H1 (cell line): ENCODE measurements around the gene TLCD2. TPM values are rescaled to one million over a fixed set of nuclear protein-coding genes. Genes with fewer than 3 reads are reported as not detected.

Experiments used
- BACH1 ChIP-seq: IDR thresholded peaks from 2 replicates; pipeline ENCODE4 v1.6.1; 2012; ENCODE audit warnings: low read length, improper control_type of control experiment
- BRCA1 ChIP-seq: IDR thresholded peaks from 2 replicates; pipeline ENCODE4 v1.6.1; 2012; ENCODE audit warnings: low read depth, low read length, improper control_type of control experiment
- CBX5 ChIP-seq: fragments of 300-800, 300-1000 bp; sonication (generic); IDR thresholded peaks from 2 replicates; pipeline ENCODE4 v1.7.1; 2016; ENCODE audit warnings: antibody characterized with exemption, low read length, low read depth
- EGR1 ChIP-seq: IDR thresholded peaks from 2 replicates; pipeline ENCODE4 v1.6.1; 2011; ENCODE audit warnings: low read depth, low read length, borderline replicate concordance
- GTF2F1 ChIP-seq: IDR thresholded peaks from 2 replicates; pipeline ENCODE4 v1.6.1; 2012; ENCODE audit warnings: low read depth, low read length, improper control_type of control experiment, borderline replicate concordance
- JUN ChIP-seq: IDR thresholded peaks from 2 replicates; pipeline ENCODE4 v1.6.1; 2011; ENCODE audit warnings: low read depth, mild to moderate bottlenecking, improper control_type of control experiment, low read length
- KDM4A ChIP-seq: IDR thresholded peaks from one replicate; pipeline ENCODE4 v1.7.1; 2012; ENCODE audit warnings: low read depth, mild to moderate bottlenecking, moderate library complexity, low read length, inconsistent platforms; ENCODE audit not compliant: severe bottlenecking
- SIX5 ChIP-seq: IDR thresholded peaks from 2 replicates; pipeline ENCODE4 v1.6.1; 2011; ENCODE audit warnings: mild to moderate bottlenecking, low read depth, low read length
- SP1 ChIP-seq: IDR thresholded peaks from 2 replicates; pipeline ENCODE4 v1.6.1; 2011; ENCODE audit warnings: low read depth, low read length
- polyA plus RNA-seq, 7 experiments: library from polyadenylated mRNA; depleted of rRNA in 3 of 7; stranded (reverse) in 5 of 7; unstranded in 2 of 7; fragments of >200 nt in 5 of 7; fragments of 200-250 nt in 2 of 7; gene quantifications; 1 replicate in 5 of 7; 2 replicates in 1 of 7; 4 replicates in 1 of 7; pipeline versions ENCODE4 v1.2.1 to v1.2.3, GENCODE V29; 2011 to 2013; ENCODE audit warnings: missing spikeins in 2 of 7, mixed read lengths in 2 of 7
- total RNA-seq: library from RNA; stranded (reverse); fragmentation: NEBNext Ultra II Directional; extraction: Animal tissue kit (Norgen Biotek cat#: 25700); gene quantifications from 2 replicates; pipeline ENCODE4 v1.2.1, GENCODE V29; 2021
- TF ChIP-seq, protein P1 (sequence below): fragments of 300-600 bp; sonication (generic); IDR thresholded peaks from 2 replicates; pipeline ENCODE4 v1.7.1; 2012; ENCODE audit warnings: low read length, moderate library complexity, mild to moderate bottlenecking, inconsistent platforms; ENCODE audit not compliant: insufficient replicate concordance

The TLCD2 gene
- total and polyA plus RNA-seq, 2 of the 8 experiments (the other 6 are each of a cell fraction or from before 2014, with no cell fraction given): 0.47 to 1.4 TPM

DNA sequence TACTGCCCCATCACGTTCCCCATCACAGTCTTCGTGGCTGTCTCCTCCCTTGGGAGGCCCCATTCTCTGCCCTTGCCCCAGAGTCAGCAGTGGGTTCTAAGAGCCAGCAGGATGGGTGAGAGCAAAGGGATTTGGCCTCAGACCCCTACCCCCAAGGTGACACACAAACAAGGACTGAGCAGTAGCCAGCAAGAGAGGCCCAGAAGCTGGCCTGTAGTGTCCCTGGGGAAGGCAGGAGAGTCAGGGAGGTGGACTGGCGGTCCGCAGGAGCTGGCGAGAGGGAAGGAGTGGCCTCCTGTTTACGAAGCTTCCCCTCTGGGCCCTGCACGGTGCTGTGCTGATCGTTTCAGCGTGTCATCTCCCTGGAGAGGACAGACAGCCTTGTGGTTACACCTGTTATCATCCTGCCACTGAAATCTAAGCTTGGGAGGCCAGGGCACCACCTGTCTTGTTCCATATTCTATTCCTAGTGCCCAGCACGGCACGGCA lies 22.7 kb upstream of the TLCD2 start (continued):
- TF ChIP-seq, protein P1, sequence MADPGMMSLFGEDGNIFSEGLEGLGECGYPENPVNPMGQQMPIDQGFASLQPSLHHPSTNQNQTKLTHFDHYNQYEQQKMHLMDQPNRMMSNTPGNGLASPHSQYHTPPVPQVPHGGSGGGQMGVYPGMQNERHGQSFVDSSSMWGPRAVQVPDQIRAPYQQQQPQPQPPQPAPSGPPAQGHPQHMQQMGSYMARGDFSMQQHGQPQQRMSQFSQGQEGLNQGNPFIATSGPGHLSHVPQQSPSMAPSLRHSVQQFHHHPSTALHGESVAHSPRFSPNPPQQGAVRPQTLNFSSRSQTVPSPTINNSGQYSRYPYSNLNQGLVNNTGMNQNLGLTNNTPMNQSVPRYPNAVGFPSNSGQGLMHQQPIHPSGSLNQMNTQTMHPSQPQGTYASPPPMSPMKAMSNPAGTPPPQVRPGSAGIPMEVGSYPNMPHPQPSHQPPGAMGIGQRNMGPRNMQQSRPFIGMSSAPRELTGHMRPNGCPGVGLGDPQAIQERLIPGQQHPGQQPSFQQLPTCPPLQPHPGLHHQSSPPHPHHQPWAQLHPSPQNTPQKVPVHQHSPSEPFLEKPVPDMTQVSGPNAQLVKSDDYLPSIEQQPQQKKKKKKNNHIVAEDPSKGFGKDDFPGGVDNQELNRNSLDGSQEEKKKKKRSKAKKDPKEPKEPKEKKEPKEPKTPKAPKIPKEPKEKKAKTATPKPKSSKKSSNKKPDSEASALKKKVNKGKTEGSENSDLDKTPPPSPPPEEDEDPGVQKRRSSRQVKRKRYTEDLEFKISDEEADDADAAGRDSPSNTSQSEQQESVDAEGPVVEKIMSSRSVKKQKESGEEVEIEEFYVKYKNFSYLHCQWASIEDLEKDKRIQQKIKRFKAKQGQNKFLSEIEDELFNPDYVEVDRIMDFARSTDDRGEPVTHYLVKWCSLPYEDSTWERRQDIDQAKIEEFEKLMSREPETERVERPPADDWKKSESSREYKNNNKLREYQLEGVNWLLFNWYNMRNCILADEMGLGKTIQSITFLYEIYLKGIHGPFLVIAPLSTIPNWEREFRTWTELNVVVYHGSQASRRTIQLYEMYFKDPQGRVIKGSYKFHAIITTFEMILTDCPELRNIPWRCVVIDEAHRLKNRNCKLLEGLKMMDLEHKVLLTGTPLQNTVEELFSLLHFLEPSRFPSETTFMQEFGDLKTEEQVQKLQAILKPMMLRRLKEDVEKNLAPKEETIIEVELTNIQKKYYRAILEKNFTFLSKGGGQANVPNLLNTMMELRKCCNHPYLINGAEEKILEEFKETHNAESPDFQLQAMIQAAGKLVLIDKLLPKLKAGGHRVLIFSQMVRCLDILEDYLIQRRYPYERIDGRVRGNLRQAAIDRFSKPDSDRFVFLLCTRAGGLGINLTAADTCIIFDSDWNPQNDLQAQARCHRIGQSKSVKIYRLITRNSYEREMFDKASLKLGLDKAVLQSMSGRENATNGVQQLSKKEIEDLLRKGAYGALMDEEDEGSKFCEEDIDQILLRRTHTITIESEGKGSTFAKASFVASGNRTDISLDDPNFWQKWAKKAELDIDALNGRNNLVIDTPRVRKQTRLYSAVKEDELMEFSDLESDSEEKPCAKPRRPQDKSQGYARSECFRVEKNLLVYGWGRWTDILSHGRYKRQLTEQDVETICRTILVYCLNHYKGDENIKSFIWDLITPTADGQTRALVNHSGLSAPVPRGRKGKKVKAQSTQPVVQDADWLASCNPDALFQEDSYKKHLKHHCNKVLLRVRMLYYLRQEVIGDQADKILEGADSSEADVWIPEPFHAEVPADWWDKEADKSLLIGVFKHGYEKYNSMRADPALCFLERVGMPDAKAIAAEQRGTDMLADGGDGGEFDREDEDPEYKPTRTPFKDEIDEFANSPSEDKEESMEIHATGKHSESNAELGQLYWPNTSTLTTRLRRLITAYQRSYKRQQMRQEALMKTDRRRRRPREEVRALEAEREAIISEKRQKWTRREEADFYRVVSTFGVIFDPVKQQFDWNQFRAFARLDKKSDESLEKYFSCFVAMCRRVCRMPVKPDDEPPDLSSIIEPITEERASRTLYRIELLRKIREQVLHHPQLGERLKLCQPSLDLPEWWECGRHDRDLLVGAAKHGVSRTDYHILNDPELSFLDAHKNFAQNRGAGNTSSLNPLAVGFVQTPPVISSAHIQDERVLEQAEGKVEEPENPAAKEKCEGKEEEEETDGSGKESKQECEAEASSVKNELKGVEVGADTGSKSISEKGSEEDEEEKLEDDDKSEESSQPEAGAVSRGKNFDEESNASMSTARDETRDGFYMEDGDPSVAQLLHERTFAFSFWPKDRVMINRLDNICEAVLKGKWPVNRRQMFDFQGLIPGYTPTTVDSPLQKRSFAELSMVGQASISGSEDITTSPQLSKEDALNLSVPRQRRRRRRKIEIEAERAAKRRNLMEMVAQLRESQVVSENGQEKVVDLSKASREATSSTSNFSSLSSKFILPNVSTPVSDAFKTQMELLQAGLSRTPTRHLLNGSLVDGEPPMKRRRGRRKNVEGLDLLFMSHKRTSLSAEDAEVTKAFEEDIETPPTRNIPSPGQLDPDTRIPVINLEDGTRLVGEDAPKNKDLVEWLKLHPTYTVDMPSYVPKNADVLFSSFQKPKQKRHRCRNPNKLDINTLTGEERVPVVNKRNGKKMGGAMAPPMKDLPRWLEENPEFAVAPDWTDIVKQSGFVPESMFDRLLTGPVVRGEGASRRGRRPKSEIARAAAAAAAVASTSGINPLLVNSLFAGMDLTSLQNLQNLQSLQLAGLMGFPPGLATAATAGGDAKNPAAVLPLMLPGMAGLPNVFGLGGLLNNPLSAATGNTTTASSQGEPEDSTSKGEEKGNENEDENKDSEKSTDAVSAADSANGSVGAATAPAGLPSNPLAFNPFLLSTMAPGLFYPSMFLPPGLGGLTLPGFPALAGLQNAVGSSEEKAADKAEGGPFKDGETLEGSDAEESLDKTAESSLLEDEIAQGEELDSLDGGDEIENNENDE: no peak
- TF ChIP-seq CBX5: no peak
- no peak for TF ChIP-seq EGR1
- no peak for TF ChIP-seq GTF2F1
- no peak for TF ChIP-seq SIX5
- TF ChIP-seq KDM4A: no peak
- no peak for TF ChIP-seq JUN
- TF ChIP-seq SP1: no peak
- TF ChIP-seq BRCA1: no peak
- TF ChIP-seq BACH1: no peak
